ENCODE results near the gene DUOXA2. TPM values are rescaled to one million over a fixed set of nuclear protein-coding genes. Genes with fewer than 3 reads are reported as not detected.
"Not testable (repeated sequence)": the region's sequence is repeated elsewhere in the genome, so short reads cannot be mapped to it uniquely, and the experiment has no call there.

Gene DUOXA2
- total RNA-seq, 1 donor from 2014 or later, result not detected

DNA sequence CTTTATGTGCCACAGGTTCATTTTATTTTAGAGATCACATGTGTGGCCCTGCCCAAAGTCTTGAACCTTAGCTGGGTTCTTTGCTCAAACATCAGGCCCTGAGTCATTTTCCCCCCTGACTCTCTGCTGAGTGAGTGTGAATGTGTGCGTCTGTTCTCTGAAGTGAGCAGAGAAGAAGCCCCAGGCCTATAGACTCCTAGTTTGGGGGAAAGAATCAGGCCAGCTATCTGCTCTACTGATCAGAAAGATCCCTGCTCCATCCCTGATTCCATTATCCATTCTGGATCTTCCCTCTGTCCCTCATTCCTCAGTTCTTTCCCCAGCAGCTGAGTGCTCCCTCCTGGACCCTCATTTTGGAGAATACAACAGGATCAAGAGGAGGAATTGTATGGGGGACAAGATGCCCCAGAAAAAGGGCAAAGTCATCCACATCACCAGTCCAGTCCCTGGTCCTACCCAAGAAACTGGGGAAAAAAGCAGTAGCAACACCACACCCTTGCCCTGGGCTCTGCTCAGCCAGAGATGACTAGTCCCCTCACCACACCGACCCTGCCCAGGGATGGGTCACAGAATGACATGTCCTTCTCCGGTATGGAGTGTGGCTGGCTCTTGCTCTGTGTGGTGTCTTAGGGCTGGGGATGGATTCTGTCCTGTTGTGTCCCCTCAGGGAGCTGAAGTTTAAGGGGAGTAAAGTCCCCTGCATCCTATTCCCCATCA, 18.9 kb downstream of the DUOXA2 start:
- DNase-seq (ENCODE audit: low read depth) (peak; percentile 48), FAIRE-seq (no peak)
- Histone ChIP-seq H3K27me3 (ENCODE audit: control insufficient read depth, insufficient read depth, low read length) (no peaks in the 10 kb centered on the region), H3K36me3 (ENCODE audit: control insufficient read depth, insufficient read depth, low read length) (peaks cover 6% of the 10 kb centered on the region), H3K4me3 (ENCODE audit: low read depth, low read length) (no peak overlapping the region)
- TF ChIP-seq, protein P1, sequence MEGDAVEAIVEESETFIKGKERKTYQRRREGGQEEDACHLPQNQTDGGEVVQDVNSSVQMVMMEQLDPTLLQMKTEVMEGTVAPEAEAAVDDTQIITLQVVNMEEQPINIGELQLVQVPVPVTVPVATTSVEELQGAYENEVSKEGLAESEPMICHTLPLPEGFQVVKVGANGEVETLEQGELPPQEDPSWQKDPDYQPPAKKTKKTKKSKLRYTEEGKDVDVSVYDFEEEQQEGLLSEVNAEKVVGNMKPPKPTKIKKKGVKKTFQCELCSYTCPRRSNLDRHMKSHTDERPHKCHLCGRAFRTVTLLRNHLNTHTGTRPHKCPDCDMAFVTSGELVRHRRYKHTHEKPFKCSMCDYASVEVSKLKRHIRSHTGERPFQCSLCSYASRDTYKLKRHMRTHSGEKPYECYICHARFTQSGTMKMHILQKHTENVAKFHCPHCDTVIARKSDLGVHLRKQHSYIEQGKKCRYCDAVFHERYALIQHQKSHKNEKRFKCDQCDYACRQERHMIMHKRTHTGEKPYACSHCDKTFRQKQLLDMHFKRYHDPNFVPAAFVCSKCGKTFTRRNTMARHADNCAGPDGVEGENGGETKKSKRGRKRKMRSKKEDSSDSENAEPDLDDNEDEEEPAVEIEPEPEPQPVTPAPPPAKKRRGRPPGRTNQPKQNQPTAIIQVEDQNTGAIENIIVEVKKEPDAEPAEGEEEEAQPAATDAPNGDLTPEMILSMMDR (IDR thresholded peaks at IDR 0.05; ENCODE audit: insufficient read depth, low read length, severe bottlenecking), result no peak

DNA sequence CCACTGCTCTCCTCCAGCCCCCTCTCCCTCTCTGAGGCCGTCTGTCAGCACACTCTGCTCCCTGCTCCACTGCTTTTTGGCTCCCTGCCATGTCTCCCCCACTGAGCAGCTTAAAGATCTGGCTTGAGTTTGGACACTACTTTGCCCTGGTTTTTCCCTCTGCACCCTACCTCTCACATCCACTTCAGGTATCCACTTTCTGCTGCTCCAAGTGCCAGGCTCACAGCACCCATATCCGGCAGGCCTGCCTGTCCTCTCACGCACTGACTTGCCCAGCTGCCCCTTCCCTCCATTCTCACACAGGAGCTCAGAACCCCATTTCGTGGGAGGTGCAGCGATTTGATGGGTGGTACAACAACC, 19.4 kb downstream of the DUOXA2 start:
- Histone ChIP-seq H3K27me3 (ENCODE audit: control insufficient read depth, insufficient read depth, low read length) (no peaks in the 10 kb centered on the region), H3K36me3 (ENCODE audit: control insufficient read depth, insufficient read depth, low read length) (peaks cover 7% of the 10 kb centered on the region), H3K4me3 (ENCODE audit: low read depth, low read length) (no peak overlapping the region)
- TF ChIP-seq, protein P1 (IDR thresholded peaks at IDR 0.05; ENCODE audit: insufficient read depth, low read length, severe bottlenecking), result no peak
- FAIRE-seq (no peak), DNase-seq (ENCODE audit: low read depth) (peak; percentile 62)

DNA sequence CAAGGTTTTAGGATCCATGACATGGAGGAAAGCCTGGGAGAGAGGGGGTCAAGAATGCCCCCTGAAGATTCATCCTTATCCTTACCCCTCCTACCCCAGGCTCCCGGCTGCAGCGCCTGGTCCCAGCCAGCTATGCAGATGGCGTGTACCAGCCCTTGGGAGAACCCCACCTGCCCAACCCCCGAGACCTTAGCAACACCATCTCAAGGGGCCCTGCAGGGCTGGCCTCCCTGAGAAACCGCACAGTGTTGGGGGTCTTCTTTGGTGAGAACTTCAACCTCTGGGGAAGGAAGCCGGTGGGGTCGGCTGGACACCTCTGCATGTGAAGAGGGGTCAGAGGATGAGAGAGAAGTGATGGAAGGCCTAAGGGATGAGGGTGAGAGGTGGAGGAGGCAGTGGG, 19.9 kb downstream of the DUOXA2 start:
- Histone ChIP-seq H3K36me3 (ENCODE audit: control insufficient read depth, insufficient read depth, low read length) (peaks cover 10% of the 10 kb centered on the region), H3K4me3 (ENCODE audit: low read depth, low read length) (no peak overlapping the region), H3K27me3 (ENCODE audit: control insufficient read depth, insufficient read depth, low read length) (no peaks in the 10 kb centered on the region)
- TF ChIP-seq, protein P1 (IDR thresholded peaks at IDR 0.05; ENCODE audit: insufficient read depth, low read length, severe bottlenecking), result no peak
- FAIRE-seq (no peak), DNase-seq (ENCODE audit: low read depth) (no peak)

DNA sequence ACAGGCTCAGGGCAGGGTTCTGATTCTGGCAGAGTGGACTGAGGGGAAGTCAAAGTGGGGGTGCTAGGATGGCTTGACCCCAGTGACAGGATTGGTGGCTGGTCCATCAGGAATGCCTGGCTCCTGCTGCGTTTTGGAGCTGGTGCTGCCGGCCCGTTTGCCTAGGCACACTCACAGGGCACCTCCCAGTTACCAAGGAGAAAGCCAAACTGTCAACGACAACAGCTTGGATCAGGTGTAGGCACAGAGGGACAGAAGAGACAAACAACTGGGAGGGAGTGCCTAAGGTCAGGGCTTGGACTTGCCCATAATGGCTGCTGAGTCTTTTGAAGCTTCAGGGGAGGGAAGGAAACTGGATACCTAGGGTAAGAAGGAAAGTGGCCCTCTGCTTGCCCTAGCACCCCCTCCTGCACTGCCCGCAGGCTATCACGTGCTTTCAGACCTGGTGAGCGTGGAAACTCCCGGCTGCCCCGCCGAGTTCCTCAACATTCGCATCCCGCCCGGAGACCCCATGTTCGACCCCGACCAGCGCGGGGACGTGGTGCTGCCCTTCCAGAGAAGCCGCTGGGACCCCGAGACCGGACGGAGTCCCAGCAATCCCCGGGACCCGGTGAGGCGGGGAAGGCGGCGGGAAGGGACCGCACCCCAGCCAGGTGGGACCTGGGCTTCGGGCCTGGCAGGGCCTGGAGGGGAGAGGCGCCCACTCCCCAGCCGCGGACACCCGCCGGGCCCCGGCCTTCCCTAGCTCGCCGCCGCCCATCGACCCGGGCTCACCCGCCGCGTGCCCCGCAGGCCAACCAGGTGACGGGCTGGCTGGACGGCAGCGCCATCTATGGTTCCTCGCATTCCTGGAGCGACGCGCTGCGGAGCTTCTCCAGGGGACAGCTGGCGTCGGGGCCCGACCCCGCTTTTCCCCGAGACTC, 20.8 kb downstream of the DUOXA2 start:
- H3K4me3 ChIP-seq (ENCODE audit: low read depth, low read length), result no peak overlapping the region
- FAIRE-seq, result no peak

DNA sequence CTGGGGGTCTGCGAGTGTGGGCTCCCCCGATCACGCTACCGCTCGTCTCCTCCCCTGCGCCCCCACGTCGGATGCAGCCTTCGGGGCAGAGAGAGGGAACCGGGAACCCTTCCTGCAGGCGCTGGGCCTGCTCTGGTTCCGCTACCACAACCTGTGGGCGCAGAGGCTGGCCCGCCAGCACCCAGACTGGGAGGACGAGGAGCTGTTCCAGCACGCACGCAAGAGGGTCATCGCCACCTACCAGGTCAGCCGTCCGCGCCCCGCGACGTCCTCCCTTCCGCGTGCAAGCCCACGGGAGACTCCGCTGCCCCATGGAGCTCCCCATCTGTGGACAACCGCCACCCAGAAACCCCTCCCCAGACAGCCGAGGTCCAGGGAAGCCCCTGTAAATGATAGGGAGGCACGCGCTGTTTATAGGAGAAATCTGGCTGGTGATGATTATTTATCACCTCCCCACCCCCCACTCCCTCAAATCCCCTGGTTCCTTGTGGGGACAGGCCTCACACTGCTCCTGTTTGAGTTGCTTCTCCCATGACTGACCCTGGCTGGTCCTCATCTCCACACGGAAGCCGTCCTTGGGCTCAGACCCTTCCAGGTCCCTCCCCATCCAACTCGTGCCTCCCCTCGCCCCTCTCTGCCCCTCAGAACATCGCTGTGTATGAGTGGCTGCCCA, 21.7 kb downstream of the DUOXA2 start:
- not testable (repeated sequence) for DNase-seq (ENCODE audit: low read depth); H3K4me3 ChIP-seq (ENCODE audit: low read depth, low read length); H3K27me3 ChIP-seq (ENCODE audit: control insufficient read depth, insufficient read depth, low read length); FAIRE-seq
- peaks cover 18% of the 10 kb centered on the region for H3K36me3 ChIP-seq (ENCODE audit: control insufficient read depth, insufficient read depth, low read length)

More for the DNA sequence above, 20.8 kb downstream of the DUOXA2 start:
- no peak for DNase-seq (ENCODE audit: low read depth)
- no peaks in the 10 kb centered on the region for H3K27me3 ChIP-seq (ENCODE audit: control insufficient read depth, insufficient read depth, low read length)
- H3K36me3 ChIP-seq (ENCODE audit: control insufficient read depth, insufficient read depth, low read length), result peaks cover 16% of the 10 kb centered on the region
- TF ChIP-seq, protein P1 (IDR thresholded peaks at IDR 0.05; ENCODE audit: insufficient read depth, low read length, severe bottlenecking), result peak; percentile 20

DNA sequence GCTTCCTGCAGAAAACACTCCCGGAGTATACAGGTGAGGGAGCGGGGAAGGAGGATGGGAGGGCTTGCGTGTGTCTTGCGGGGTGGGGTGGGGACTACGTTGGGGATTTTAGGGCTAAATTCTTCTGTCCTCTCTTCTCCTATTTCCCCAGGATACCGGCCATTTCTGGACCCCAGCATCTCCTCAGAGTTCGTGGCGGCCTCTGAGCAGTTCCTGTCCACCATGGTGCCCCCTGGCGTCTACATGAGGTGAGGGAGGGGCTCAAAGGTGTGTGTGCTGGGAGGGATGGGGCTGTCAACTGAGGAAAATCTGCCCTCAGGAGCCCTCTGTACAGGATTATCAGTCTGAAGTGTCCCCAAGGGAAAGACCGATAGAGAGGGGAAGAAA, 22.2 kb downstream of the DUOXA2 start:
- no peak for DNase-seq (ENCODE audit: low read depth)
- no peak for FAIRE-seq
- H3K36me3 ChIP-seq (ENCODE audit: control insufficient read depth, insufficient read depth, low read length), result peaks cover 23% of the 10 kb centered on the region
- TF ChIP-seq, protein P1 (IDR thresholded peaks at IDR 0.05; ENCODE audit: insufficient read depth, low read length, severe bottlenecking), result no peak
- H3K27me3 ChIP-seq (ENCODE audit: control insufficient read depth, insufficient read depth, low read length), result no peaks in the 10 kb centered on the region
- no peak overlapping the region for H3K4me3 ChIP-seq (ENCODE audit: low read depth, low read length)

Data from bronchial epithelial cell (primary cell).